H9 (cell line): Measurements from ENCODE around the gene UBASH3A. TPM values are rescaled to one million over a fixed set of nuclear protein-coding genes. Genes with fewer than 3 reads are reported as not detected.

Experiments used
- DNase-seq: peaks from one replicate; pipeline ENCODE4 v3.0.0-alpha.2; 2017
- H2AFZ ChIP-seq: one replicate; pipeline ENCODE4 v1.6.1; 2013; ENCODE audit warnings: mild to moderate bottlenecking, low read length, control low read depth, moderate library complexity
- H2AK5ac ChIP-seq: 2 replicates; pipeline ENCODE4 v1.6.1; 2013; ENCODE audit warnings: low read length, control low read depth, mixed read lengths; ENCODE audit not compliant: insufficient read length
- H2BK120ac ChIP-seq: one replicate; pipeline ENCODE4 v1.6.1; 2013; ENCODE audit warnings: low read depth, mild to moderate bottlenecking, low read length, control low read depth, inconsistent platforms; ENCODE audit not compliant: poor library complexity, severe bottlenecking
- H2BK12ac ChIP-seq: 2 replicates; pipeline ENCODE4 v1.6.1; 2013; ENCODE audit warnings: low read length, control low read depth, mixed read lengths, low read depth; ENCODE audit not compliant: insufficient read length
- H2BK15ac ChIP-seq: 2 replicates; pipeline ENCODE4 v1.6.1; 2013; ENCODE audit warnings: low read depth, low read length, control low read depth
- H2BK20ac ChIP-seq: one replicate; pipeline ENCODE4 v1.6.1; 2013; ENCODE audit warnings: low read depth, mild to moderate bottlenecking, low read length, control low read depth, inconsistent platforms; ENCODE audit not compliant: poor library complexity, severe bottlenecking
- H2BK5ac ChIP-seq: 2 replicates; pipeline ENCODE4 v1.6.1; 2013; ENCODE audit warnings: low read length, control low read depth, mixed read lengths; ENCODE audit not compliant: insufficient read length
- H3K14ac ChIP-seq: 2 replicates; pipeline ENCODE4 v1.6.1; 2013; ENCODE audit warnings: low read length, control low read depth; ENCODE audit not compliant: insufficient read depth
- H3K18ac ChIP-seq: 2 replicates; pipeline ENCODE4 v1.6.1; 2013; ENCODE audit warnings: low read depth, mild to moderate bottlenecking, mixed read lengths, low read length, control low read depth; ENCODE audit not compliant: insufficient read length
- H3K23ac ChIP-seq: 2 replicates; pipeline ENCODE4 v1.6.1; 2013; ENCODE audit warnings: low read length, control low read depth, mixed read lengths, low read depth; ENCODE audit not compliant: insufficient read length
- H3K23me2 ChIP-seq: 2 replicates; pipeline ENCODE4 v1.6.1; 2013; ENCODE audit warnings: low read depth, mild to moderate bottlenecking, mixed read lengths, low read length, control low read depth; ENCODE audit not compliant: insufficient read length, poor library complexity, severe bottlenecking
- H3K27ac ChIP-seq: 2 replicates; pipeline ENCODE4 v1.5.1; 2013; ENCODE audit warnings: low read length, control low read depth, mixed read lengths, low read depth; ENCODE audit not compliant: insufficient read length
- H3K27me3 ChIP-seq: 2 replicates; pipeline ENCODE4 v1.6.1; 2013; ENCODE audit warnings: low read length, control low read depth, inconsistent platforms; ENCODE audit not compliant: insufficient read depth
- H3K4ac ChIP-seq: 2 replicates; pipeline ENCODE4 v1.6.1; 2013; ENCODE audit warnings: low read depth, mild to moderate bottlenecking, control low read depth, inconsistent platforms, low read length, moderate library complexity
- H3K4me1 ChIP-seq: 2 replicates; pipeline ENCODE4 v1.6.1; 2013; ENCODE audit warnings: low read length, control low read depth, inconsistent platforms; ENCODE audit not compliant: insufficient read depth
- H3K4me2 ChIP-seq: 2 replicates; pipeline ENCODE4 v1.6.1; 2013; ENCODE audit warnings: low read length, control low read depth, mixed read lengths; ENCODE audit not compliant: insufficient read length, insufficient read depth
- H3K56ac ChIP-seq: 2 replicates; pipeline ENCODE4 v1.6.1; 2013; ENCODE audit warnings: low read depth, mild to moderate bottlenecking, mixed read lengths, low read length, control low read depth; ENCODE audit not compliant: insufficient read length
- H3K79me1 ChIP-seq: 2 replicates; pipeline ENCODE4 v1.6.1; 2013; ENCODE audit warnings: low read depth, mild to moderate bottlenecking, moderate library complexity, low read length, control low read depth, inconsistent platforms; ENCODE audit not compliant: insufficient read depth, poor library complexity, severe bottlenecking
- H3K79me2 ChIP-seq: 2 replicates; pipeline ENCODE4 v1.6.1; 2013; ENCODE audit warnings: low read length, control low read depth, inconsistent platforms; ENCODE audit not compliant: insufficient read depth
- H3K9ac ChIP-seq: 2 replicates; pipeline ENCODE4 v1.6.1; 2013; ENCODE audit warnings: low read length, control low read depth, mixed read lengths; ENCODE audit not compliant: insufficient read length; ENCODE audit errors: extremely low read depth
- H3K9me3 ChIP-seq: one replicate; pipeline ENCODE4 v1.6.1; 2013; ENCODE audit warnings: low read depth, low read length, inconsistent platforms; ENCODE audit not compliant: control insufficient read depth
- H3T11ph ChIP-seq: one replicate; pipeline ENCODE4 v1.6.1; 2013; ENCODE audit warnings: mild to moderate bottlenecking, low read length, control low read depth, inconsistent platforms
- H4K20me1 ChIP-seq: one replicate; pipeline ENCODE4 v1.6.1; 2013; ENCODE audit not compliant: control insufficient read depth, insufficient read length, insufficient read depth
- H4K5ac ChIP-seq: 2 replicates; pipeline ENCODE4 v1.6.1; 2013; ENCODE audit warnings: low read depth, mild to moderate bottlenecking, mixed read lengths, low read length, control low read depth; ENCODE audit not compliant: insufficient read length
- H4K8ac ChIP-seq: replicated peaks from 2 replicates; pipeline ENCODE4 v1.6.1; 2013; ENCODE audit warnings: low read length, control low read depth, mixed read lengths, low read depth; ENCODE audit not compliant: insufficient read length
- H4K91ac ChIP-seq: 2 replicates; pipeline ENCODE4 v1.6.1; 2013; ENCODE audit warnings: low read depth, mild to moderate bottlenecking, moderate library complexity, mixed read lengths, low read length, control low read depth; ENCODE audit not compliant: insufficient read length
- H3K27ac Mint-ChIP-seq, 3 experiments: 2 replicates in 2 of 3; 3 replicates in 1 of 3; pipeline ENCODE4 v1.8.0; 2020 to 2021; ENCODE audit warnings: mixed read lengths in 3 of 3, mild to moderate bottlenecking in 1 of 3, moderate library complexity in 1 of 3
- H3K27me3 Mint-ChIP-seq: 2 replicates; pipeline ENCODE4 v1.8.0; 2021; ENCODE audit warnings: low read depth, mild to moderate bottlenecking, moderate library complexity, mixed read lengths
- H3K36me3 Mint-ChIP-seq, 3 experiments: 2 replicates in 2 of 3; 3 replicates in 1 of 3; pipeline ENCODE4 v1.8.0; 2020 to 2021; ENCODE audit warnings: low read depth in 3 of 3, mixed read lengths in 3 of 3; ENCODE audit not compliant: insufficient read depth in 1 of 3
- H3K4me1 Mint-ChIP-seq, 2 experiments: 2 replicates each; pipeline ENCODE4 v1.8.0; 2020; ENCODE audit warnings: mixed read lengths in 2 of 2
- H3K4me3 Mint-ChIP-seq, 2 experiments: 2 replicates in 1 of 2; 3 replicates in 1 of 2; pipeline ENCODE4 v1.8.0; 2020 to 2021; ENCODE audit warnings: mild to moderate bottlenecking in 2 of 2, mixed read lengths in 2 of 2, moderate library complexity in 1 of 2
- H3K9me3 Mint-ChIP-seq, 2 experiments: 2 replicates in 1 of 2; 3 replicates in 1 of 2; pipeline ENCODE4 v1.8.0; 2020; ENCODE audit warnings: mild to moderate bottlenecking in 2 of 2, mixed read lengths in 2 of 2, moderate library complexity in 1 of 2
- CTCF ChIP-seq: fragments of 200-600 bp; sonication (generic); conservative IDR thresholded peaks from 3 replicates; pipeline ENCODE4 v1.8.0; 2021; ENCODE audit warnings: antibody characterized with exemption, mild to moderate bottlenecking
- WGBS: extraction: QIAGEN DNeasy Blood & Tissue Kit; methylation state at CpG from one replicate; pipeline ENCODE4 v1.1.7; 2013; ENCODE audit warnings: missing lambda C conversion rate, low lambda C conversion rate, mixed read lengths; ENCODE audit not compliant: insufficient read length; ENCODE audit errors: extremely low coverage; 5-methylcytosine and 5-hydroxymethylcytosine counted together
- total RNA-seq: library from RNA; stranded (reverse); gene quantifications from 2 replicates; pipeline ENCODE4 v1.2.1, GENCODE V29; 2021

UBASH3A gene
- total RNA-seq, 1 experiment from 2014 or later: not detected

- Mint-ChIP-seq H3K27me3 (peaks cover 45% of the 10 kb centered on the region), H3K36me3 (no peaks in the 10 kb centered on the region), H3K9me3 (peaks cover 0 to 9% of the 10 kb centered on the region in 2 experiments; a peak in 4 of 5 replicates)
These were observed 34.9 kb downstream of the UBASH3A start for GRCh38 chr21:42438316-42439205.

More at GRCh38 chr21:42438316-42439205, 34.9 kb downstream of the UBASH3A start:
- H2BK120ac ChIP-seq: no peak overlapping the region
- H3K18ac ChIP-seq: no peak overlapping the region
- no peak overlapping the region for H3K4me3 Mint-ChIP-seq
- no peak overlapping the region for H2AK5ac ChIP-seq
- no peak overlapping the region for H2AFZ ChIP-seq
- H3K4me1 Mint-ChIP-seq: no peaks in the 10 kb centered on the region
- TF ChIP-seq CTCF: no peak
- no peak overlapping the region for H4K5ac ChIP-seq
- H3K79me2 ChIP-seq: no peaks in the 10 kb centered on the region
- H2BK15ac ChIP-seq: no peak overlapping the region
- H3K4me1 ChIP-seq: no peaks in the 10 kb centered on the region
- H3K27ac Mint-ChIP-seq: no peak overlapping the region
- H3K79me1 ChIP-seq: no peaks in the 10 kb centered on the region
- H3K23ac ChIP-seq: no peak overlapping the region
- no peak overlapping the region for H3K4me2 ChIP-seq
- H3K14ac ChIP-seq: no peak overlapping the region
- no peaks in the 10 kb centered on the region for H3K27me3 ChIP-seq
- no peak overlapping the region for H3K56ac ChIP-seq
- no peak overlapping the region for H2BK12ac ChIP-seq
- H3K9ac ChIP-seq: no peak overlapping the region
- H4K8ac ChIP-seq: no peak overlapping the region
- H4K91ac ChIP-seq: no peak overlapping the region
- H3T11ph ChIP-seq: no peak overlapping the region
- H2BK5ac ChIP-seq: no peak overlapping the region
- DNase-seq: no peak
- H3K9me3 ChIP-seq: no peaks in the 10 kb centered on the region
- peaks cover 3% of the 10 kb centered on the region for H4K20me1 ChIP-seq
- H3K23me2 ChIP-seq: no peaks in the 10 kb centered on the region
- no CpG with 5 or more reads among the region's 25 CpGs for WGBS
- no peak overlapping the region for H3K4ac ChIP-seq
- no peak overlapping the region for H3K27ac ChIP-seq
- no peak overlapping the region for H2BK20ac ChIP-seq
